HepG2 (cell line): ENCODE data around the gene FSIP1. TPM values are rescaled to one million over a fixed set of nuclear protein-coding genes. Genes with fewer than 3 reads are reported as not detected.

ENCODE experiments used
- AGO1 ChIP-seq: fragments of 200-400 bp; formaldehyde crosslinking; IDR thresholded peaks from 2 replicates; pipeline ENCODE4 v1.6.1; 2017; ENCODE audit warnings: mild to moderate bottlenecking, low read depth, low read length, moderate library complexity; ENCODE audit not compliant: poor library complexity, severe bottlenecking
- ARHGAP35 ChIP-seq: sonication (generic); formaldehyde crosslinking; IDR thresholded peaks from 2 replicates; pipeline ENCODE4 v1.9.0; 2022; ENCODE audit warnings: mild to moderate bottlenecking, inconsistent platforms, moderate library complexity, missing genetic modification reagents, borderline replicate concordance
- ATF7 ChIP-seq, 2 experiments: fragments of 450-650 bp in 1 of 2; sonication (generic) in 1 of 2; formaldehyde crosslinking in 1 of 2; IDR thresholded peaks; 2 replicates each; pipeline versions ENCODE4 v1.4.0 to v1.6.1; 2016 to 2020; ENCODE audit warnings: antibody characterized with exemption in 1 of 2, mild to moderate bottlenecking in 1 of 2, missing genetic modification reagents in 1 of 2
- FOXC1 ChIP-seq: sonication (generic); formaldehyde crosslinking; IDR thresholded peaks from 2 replicates; pipeline ENCODE4 v1.8.0; 2022; ENCODE audit warnings: mild to moderate bottlenecking, missing genetic modification reagents, borderline replicate concordance
- GABPA ChIP-seq, 2 experiments: IDR thresholded peaks; 2 replicates each; pipeline ENCODE4 v1.6.1; 2011 to 2016; ENCODE audit warnings: low read depth in 2 of 2, low read length in 1 of 2, missing biosample characterization in 1 of 2, missing genetic modification characterization in 1 of 2
- IKZF5 ChIP-seq: IDR thresholded peaks from 2 replicates; pipeline ENCODE4 v1.6.1; 2018; ENCODE audit warnings: missing genetic modification reagents, mild to moderate bottlenecking, missing compliant biosample characterization
- PHB2 ChIP-seq: fragments of 450-650 bp; IDR thresholded peaks from 2 replicates; pipeline ENCODE4 v1.6.1; 2018; ENCODE audit not compliant: partially characterized antibody
- POGZ ChIP-seq: sonication (generic); formaldehyde crosslinking; IDR thresholded peaks from 2 replicates; pipeline ENCODE4 v1.4.0; 2020; ENCODE audit warnings: mild to moderate bottlenecking, missing genetic modification reagents
- RNF219 ChIP-seq: sonication (generic); formaldehyde crosslinking; IDR thresholded peaks from 2 replicates; pipeline ENCODE4 v1.5.0; 2020; ENCODE audit warnings: mild to moderate bottlenecking, missing genetic modification reagents
- SIX4 ChIP-seq: sonication (generic); formaldehyde crosslinking; IDR thresholded peaks from 2 replicates; pipeline ENCODE4 v1.4.0; 2020; ENCODE audit warnings: missing genetic modification reagents
- SNAI1 ChIP-seq: sonication (generic); formaldehyde crosslinking; IDR thresholded peaks from 2 replicates; pipeline ENCODE4 v1.5.0; 2020; ENCODE audit warnings: mild to moderate bottlenecking, missing genetic modification reagents, borderline replicate concordance
- ZBTB44 ChIP-seq: sonication (generic); formaldehyde crosslinking; IDR thresholded peaks from 2 replicates; pipeline ENCODE4 v1.4.0; 2020; ENCODE audit warnings: missing genetic modification reagents
- ZNF224 ChIP-seq: sonication (generic); formaldehyde crosslinking; IDR thresholded peaks from 2 replicates; pipeline ENCODE4 v1.5.0; 2020; ENCODE audit warnings: mild to moderate bottlenecking, missing genetic modification reagents
- ZNF44 ChIP-seq: sonication (generic); formaldehyde crosslinking; IDR thresholded peaks from 2 replicates; pipeline ENCODE4 v1.5.1; 2020; ENCODE audit warnings: mild to moderate bottlenecking, missing genetic modification reagents
- ZNF772 ChIP-seq: sonication (generic); formaldehyde crosslinking; IDR thresholded peaks from 2 replicates; pipeline ENCODE4 v1.5.0; 2020; ENCODE audit warnings: mild to moderate bottlenecking, missing genetic modification reagents
- ZNF816 ChIP-seq: sonication (generic); formaldehyde crosslinking; IDR thresholded peaks from 2 replicates; pipeline ENCODE4 v1.8.0; 2022; ENCODE audit warnings: missing genetic modification reagents, mild to moderate bottlenecking, borderline replicate concordance
- ZNF83 ChIP-seq: sonication (generic); formaldehyde crosslinking; IDR thresholded peaks from 2 replicates; pipeline ENCODE4 v1.4.0; 2020; ENCODE audit warnings: missing genetic modification reagents, mild to moderate bottlenecking, borderline replicate concordance
- polyA plus RNA-seq, 8 experiments: library from polyadenylated mRNA; depleted of rRNA in 3 of 8; stranded (reverse) in 7 of 8; unstranded in 1 of 8; fragments of >200 nt; fragmentation: Illumina TruSeq in 4 of 8; extraction: Trizol in 4 of 8; gene quantifications; 2 replicates each; pipeline versions ENCODE4 v1.2.1 to v1.2.3, GENCODE V29; 2011 to 2016; ENCODE audit warnings: low read depth in 4 of 8, missing spikeins in 1 of 8, mixed read lengths in 1 of 8; ENCODE audit not compliant: insufficient read depth in 1 of 8
- total RNA-seq, 5 experiments: library from RNA; depleted of rRNA; stranded (reverse); fragments of >200 nt; fragmentation: Illumina TruSeq; extraction: Trizol; gene quantifications; 2 replicates each; pipeline ENCODE4 v1.2.3, GENCODE V29; 2016; ENCODE audit warnings: low read depth in 1 of 5
- TF ChIP-seq, protein P1 (sequence below): sonication (generic); formaldehyde crosslinking; IDR thresholded peaks from 2 replicates; pipeline ENCODE4 v1.4.0; 2020; ENCODE audit warnings: missing genetic modification reagents, borderline replicate concordance
- TF ChIP-seq, protein P2 (sequence below): IDR thresholded peaks from 2 replicates; pipeline ENCODE4 v1.6.1; 2016; ENCODE audit warnings: low read depth, borderline replicate concordance
- TF ChIP-seq, protein P3 (sequence below): sonication (generic); formaldehyde crosslinking; IDR thresholded peaks from 2 replicates; pipeline ENCODE4 v1.8.0; 2022; ENCODE audit warnings: low read depth, missing genetic modification reagents

The FSIP1 gene
- total and polyA plus RNA-seq, 2 of the 13 experiments (the other 11 are each of a cell fraction or from before 2014, with no cell fraction given), result 0.18 TPM; not detected in 1

GRCh38 chr15:39579487-39580116 lies 203.0 kb downstream of the FSIP1 start (continued):
- TF ChIP-seq, protein P1, sequence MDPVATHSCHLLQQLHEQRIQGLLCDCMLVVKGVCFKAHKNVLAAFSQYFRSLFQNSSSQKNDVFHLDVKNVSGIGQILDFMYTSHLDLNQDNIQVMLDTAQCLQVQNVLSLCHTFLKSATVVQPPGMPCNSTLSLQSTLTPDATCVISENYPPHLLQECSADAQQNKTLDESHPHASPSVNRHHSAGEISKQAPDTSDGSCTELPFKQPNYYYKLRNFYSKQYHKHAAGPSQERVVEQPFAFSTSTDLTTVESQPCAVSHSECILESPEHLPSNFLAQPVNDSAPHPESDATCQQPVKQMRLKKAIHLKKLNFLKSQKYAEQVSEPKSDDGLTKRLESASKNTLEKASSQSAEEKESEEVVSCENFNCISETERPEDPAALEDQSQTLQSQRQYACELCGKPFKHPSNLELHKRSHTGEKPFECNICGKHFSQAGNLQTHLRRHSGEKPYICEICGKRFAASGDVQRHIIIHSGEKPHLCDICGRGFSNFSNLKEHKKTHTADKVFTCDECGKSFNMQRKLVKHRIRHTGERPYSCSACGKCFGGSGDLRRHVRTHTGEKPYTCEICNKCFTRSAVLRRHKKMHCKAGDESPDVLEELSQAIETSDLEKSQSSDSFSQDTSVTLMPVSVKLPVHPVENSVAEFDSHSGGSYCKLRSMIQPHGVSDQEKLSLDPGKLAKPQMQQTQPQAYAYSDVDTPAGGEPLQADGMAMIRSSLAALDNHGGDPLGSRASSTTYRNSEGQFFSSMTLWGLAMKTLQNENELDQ (CRISPR knock-in tag), result no peak
- no peak for TF ChIP-seq SNAI1 (CRISPR knock-in tag)
- no peak for TF ChIP-seq RNF219 (CRISPR knock-in tag)
- no peak for TF ChIP-seq POGZ (CRISPR knock-in tag)
- no peak for TF ChIP-seq FOXC1 (CRISPR knock-in tag)
- TF ChIP-seq ZNF224, result no peak
- no peak for TF ChIP-seq GABPA (IDR thresholded peaks at IDR 0.05; ENCODE audit: low read depth, low read length)
- TF ChIP-seq GABPA (CRISPR knock-in tag; IDR thresholded peaks at IDR 0.05; ENCODE audit: low read depth), result no peak
- TF ChIP-seq ZNF816 (CRISPR knock-in tag), result no peak
- no peak for TF ChIP-seq ZNF44 (CRISPR knock-in tag)
- TF ChIP-seq ARHGAP35 (CRISPR knock-in tag), result no peak
- TF ChIP-seq AGO1, result no peak
- TF ChIP-seq, protein P2, sequence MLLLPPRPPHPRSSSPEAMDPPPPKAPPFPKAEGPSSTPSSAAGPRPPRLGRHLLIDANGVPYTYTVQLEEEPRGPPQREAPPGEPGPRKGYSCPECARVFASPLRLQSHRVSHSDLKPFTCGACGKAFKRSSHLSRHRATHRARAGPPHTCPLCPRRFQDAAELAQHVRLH (CRISPR knock-in tag), result no peak
- no peak for TF ChIP-seq ATF7 (IDR thresholded peaks at IDR 0.05)
- TF ChIP-seq ATF7 (CRISPR knock-in tag; IDR thresholded peaks at IDR 0.05), result no peak
- TF ChIP-seq, protein P3, sequence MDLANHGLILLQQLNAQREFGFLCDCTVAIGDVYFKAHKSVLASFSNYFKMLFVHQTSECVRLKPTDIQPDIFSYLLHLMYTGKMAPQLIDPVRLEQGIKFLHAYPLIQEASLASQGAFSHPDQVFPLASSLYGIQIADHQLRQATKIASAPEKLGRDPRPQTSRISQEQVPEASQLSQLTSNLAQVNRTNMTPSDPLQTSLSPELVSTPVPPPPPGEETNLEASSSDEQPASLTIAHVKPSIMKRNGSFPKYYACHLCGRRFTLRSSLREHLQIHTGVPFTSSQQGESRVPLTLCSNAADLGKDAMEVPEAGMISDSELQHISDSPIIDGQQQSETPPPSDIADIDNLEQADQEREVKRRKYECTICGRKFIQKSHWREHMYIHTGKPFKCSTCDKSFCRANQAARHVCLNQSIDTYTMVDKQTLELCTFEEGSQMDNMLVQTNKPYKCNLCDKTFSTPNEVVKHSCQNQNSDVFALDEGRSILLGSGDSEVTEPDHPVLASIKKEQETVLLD (CRISPR knock-in tag), result no peak
- no peak for TF ChIP-seq ZNF83
- no peak; the same call in 1 of the 2 replicates for TF ChIP-seq IKZF5
- TF ChIP-seq SIX4, result no peak
- no peak for TF ChIP-seq ZNF772
- no peak for TF ChIP-seq PHB2
- no peak for TF ChIP-seq ZBTB44
